ENCODE data around the gene MIS18BP1.

MIS18BP1 gene

DNA sequence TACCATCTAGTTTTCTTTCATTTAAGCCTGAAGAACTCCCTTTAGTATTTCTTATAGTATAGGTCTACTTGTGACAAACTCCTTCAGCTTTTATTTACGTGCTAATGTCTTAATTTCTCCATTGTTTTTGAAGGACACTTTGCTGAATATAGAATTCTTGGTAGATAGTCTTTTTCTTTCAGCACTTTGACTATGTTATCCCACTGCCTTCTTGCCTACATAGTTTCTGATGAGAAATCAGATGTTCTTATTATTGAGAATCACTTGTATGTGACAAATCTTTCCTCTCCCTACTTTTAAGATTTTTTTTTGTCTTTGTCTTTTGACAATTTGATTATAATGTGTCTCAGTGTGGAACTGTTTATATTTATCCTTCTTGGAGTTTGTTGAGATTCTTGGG is 5.1 kb upstream of the MIS18BP1 start:
- TF ChIP-seq SPI1 (IDR thresholded peaks at IDR 0.05; ENCODE audit: borderline replicate concordance, low read depth) (no peak), POLR2AphosphoS5 (IDR thresholded peaks at IDR 0.05; ENCODE audit: low read depth) (no peak), GABPA (IDR thresholded peaks at IDR 0.05; ENCODE audit: low read depth) (no peak)
- TF ChIP-seq, protein P1, sequence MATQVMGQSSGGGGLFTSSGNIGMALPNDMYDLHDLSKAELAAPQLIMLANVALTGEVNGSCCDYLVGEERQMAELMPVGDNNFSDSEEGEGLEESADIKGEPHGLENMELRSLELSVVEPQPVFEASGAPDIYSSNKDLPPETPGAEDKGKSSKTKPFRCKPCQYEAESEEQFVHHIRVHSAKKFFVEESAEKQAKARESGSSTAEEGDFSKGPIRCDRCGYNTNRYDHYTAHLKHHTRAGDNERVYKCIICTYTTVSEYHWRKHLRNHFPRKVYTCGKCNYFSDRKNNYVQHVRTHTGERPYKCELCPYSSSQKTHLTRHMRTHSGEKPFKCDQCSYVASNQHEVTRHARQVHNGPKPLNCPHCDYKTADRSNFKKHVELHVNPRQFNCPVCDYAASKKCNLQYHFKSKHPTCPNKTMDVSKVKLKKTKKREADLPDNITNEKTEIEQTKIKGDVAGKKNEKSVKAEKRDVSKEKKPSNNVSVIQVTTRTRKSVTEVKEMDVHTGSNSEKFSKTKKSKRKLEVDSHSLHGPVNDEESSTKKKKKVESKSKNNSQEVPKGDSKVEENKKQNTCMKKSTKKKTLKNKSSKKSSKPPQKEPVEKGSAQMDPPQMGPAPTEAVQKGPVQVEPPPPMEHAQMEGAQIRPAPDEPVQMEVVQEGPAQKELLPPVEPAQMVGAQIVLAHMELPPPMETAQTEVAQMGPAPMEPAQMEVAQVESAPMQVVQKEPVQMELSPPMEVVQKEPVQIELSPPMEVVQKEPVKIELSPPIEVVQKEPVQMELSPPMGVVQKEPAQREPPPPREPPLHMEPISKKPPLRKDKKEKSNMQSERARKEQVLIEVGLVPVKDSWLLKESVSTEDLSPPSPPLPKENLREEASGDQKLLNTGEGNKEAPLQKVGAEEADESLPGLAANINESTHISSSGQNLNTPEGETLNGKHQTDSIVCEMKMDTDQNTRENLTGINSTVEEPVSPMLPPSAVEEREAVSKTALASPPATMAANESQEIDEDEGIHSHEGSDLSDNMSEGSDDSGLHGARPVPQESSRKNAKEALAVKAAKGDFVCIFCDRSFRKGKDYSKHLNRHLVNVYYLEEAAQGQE (IDR thresholded peaks at IDR 0.05; ENCODE audit: insufficient replicate concordance, low read depth), result no peak
- TF ChIP-seq, protein P2, sequence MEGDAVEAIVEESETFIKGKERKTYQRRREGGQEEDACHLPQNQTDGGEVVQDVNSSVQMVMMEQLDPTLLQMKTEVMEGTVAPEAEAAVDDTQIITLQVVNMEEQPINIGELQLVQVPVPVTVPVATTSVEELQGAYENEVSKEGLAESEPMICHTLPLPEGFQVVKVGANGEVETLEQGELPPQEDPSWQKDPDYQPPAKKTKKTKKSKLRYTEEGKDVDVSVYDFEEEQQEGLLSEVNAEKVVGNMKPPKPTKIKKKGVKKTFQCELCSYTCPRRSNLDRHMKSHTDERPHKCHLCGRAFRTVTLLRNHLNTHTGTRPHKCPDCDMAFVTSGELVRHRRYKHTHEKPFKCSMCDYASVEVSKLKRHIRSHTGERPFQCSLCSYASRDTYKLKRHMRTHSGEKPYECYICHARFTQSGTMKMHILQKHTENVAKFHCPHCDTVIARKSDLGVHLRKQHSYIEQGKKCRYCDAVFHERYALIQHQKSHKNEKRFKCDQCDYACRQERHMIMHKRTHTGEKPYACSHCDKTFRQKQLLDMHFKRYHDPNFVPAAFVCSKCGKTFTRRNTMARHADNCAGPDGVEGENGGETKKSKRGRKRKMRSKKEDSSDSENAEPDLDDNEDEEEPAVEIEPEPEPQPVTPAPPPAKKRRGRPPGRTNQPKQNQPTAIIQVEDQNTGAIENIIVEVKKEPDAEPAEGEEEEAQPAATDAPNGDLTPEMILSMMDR (IDR thresholded peaks at IDR 0.05; ENCODE audit: insufficient read depth, low read length), result no peak
- no peak for DNase-seq (ENCODE audit: low read depth in 1 of 2, low spot score in 1 of 2)
- no peaks in the 10 kb centered on the region for H3K27me3 ChIP-seq (ENCODE audit: insufficient read depth, poor library complexity, severe bottlenecking)
- no peak overlapping the region for H3K27ac ChIP-seq (replicated peaks)
- H3K4me3 ChIP-seq (replicated peaks; ENCODE audit: insufficient read depth, low read length), result no peak overlapping the region

DNA sequence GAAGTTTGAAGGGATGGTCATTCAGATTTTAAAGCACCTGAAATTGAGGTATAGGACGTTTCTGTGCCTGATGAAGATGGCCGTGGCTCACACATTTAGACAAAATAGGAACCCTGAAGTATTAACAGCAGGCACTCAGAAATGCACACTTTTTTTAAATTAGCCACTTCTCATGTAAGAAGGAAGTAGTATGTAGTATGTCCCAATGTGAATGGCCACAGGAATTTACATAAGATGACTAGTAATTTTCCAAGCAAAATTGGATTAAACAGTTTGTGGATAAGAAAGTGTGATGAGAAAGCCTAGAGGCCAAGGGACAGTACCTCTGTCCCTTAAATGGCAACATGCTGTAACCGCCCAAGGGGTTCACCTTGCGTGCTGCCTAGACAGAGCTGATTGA is 1.8 kb upstream of the MIS18BP1 start:
- Histone ChIP-seq H3K4me3 (replicated peaks; ENCODE audit: insufficient read depth, low read length) (no peak overlapping the region; the same call in 1 of the 2 replicates), H3K27ac (replicated peaks) (peak overlapping the region; percentile 95), H3K27me3 (ENCODE audit: insufficient read depth, poor library complexity, severe bottlenecking) (no peaks in the 10 kb centered on the region)
- DNase-seq (ENCODE audit: low read depth in 1 of 2, low spot score in 1 of 2), result peak in 1 of 2 experiments; percentile 43
- TF ChIP-seq, protein P1 (IDR thresholded peaks at IDR 0.05; ENCODE audit: insufficient replicate concordance, low read depth), result no peak
- TF ChIP-seq SPI1 (IDR thresholded peaks at IDR 0.05; ENCODE audit: borderline replicate concordance, low read depth), result peak; percentile 48; the same call in 1 of the 2 replicates

DNA sequence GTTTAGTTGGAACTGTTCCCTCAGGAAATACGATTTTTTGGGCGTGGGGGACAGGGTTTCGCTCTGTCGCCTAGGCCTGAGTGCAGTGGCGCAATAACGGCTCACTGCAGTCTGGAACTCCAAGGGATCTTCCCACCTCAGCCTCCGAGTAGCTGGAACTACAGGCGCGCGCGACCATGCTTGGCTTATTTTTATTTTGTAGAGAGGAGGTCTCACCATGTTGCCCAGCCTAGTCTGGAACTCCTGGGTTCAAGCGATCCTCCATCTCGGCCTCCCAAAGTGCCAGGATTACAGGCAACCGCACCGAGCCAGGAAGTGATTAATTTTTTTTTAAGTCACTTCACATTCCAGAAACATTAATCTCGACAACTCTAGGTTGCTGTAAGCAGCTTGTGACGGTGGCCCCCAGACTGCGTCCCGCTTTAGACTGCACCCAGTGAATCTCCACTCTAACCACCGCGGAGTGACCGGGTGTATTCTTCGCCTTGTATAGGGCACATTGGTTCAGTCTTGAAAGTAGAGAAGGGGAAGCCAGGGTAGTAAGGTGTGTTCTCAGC is 830 bp upstream of the MIS18BP1 start:
- Histone ChIP-seq H3K27me3 (ENCODE audit: insufficient read depth, poor library complexity, severe bottlenecking) (no peaks in the 10 kb centered on the region), H3K27ac (replicated peaks) (peak overlapping the region; percentile 95), H3K4me3 (replicated peaks; ENCODE audit: insufficient read depth, low read length) (peak overlapping the region; percentile 68)
- TF ChIP-seq, protein P1 (IDR thresholded peaks at IDR 0.05; ENCODE audit: insufficient replicate concordance, low read depth), result peak; percentile 30
- no peak for TF ChIP-seq GABPA (IDR thresholded peaks at IDR 0.05; ENCODE audit: low read depth)
- peak in 1 of 2 experiments; percentile 43 for DNase-seq (ENCODE audit: low read depth in 1 of 2, low spot score in 1 of 2)

DNA sequence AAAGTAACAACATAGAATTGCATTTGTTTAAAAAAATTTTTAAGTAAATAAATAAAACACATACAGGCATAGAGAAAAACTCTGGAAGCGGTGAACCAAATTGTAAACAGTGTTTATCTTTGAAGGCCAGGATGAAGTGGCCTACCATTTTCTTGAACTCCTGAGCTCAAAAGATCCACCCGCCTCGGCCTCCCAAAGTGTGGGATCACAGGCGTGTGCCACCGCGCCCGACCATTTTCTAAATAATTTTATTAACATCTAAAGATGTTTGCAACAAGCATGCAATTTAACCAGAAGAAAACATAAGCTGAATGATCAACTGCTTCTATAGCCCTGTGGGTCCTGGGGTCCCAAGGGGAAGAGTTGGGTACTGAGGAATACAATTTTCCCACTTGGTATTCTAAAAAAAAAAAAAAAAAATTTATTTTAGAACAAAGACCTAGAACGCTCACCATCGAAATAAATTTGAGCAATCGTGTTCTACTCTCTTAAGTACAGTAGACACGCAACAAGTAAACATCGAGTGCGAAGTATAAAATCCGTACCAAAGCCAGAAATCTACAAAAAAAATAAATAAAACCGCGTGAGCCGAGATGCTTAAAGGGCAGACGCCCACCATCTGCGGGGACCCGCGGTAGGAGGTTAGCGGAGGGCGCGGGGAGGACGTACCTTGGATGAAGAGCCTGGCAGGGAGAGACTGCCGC is 484 bp downstream of the MIS18BP1 start:
- peak in 1 of 2 experiments; percentile 32 for DNase-seq (ENCODE audit: low read depth in 1 of 2, low spot score in 1 of 2)
- H3K4me3 ChIP-seq (replicated peaks; ENCODE audit: insufficient read depth, low read length), result peak overlapping the region; percentile 68
- TF ChIP-seq GABPA (IDR thresholded peaks at IDR 0.05; ENCODE audit: low read depth) (no peak), POLR2AphosphoS5 (IDR thresholded peaks at IDR 0.05; ENCODE audit: low read depth) (no peak), SPI1 (IDR thresholded peaks at IDR 0.05; ENCODE audit: borderline replicate concordance, low read depth) (no peak)
- TF ChIP-seq, protein P2 (IDR thresholded peaks at IDR 0.05; ENCODE audit: insufficient read depth, low read length), result no peak
- TF ChIP-seq, protein P1 (IDR thresholded peaks at IDR 0.05; ENCODE audit: insufficient replicate concordance, low read depth), result no peak
- H3K27ac ChIP-seq (replicated peaks), result peak overlapping the region; percentile 95
- H3K27me3 ChIP-seq (ENCODE audit: insufficient read depth, poor library complexity, severe bottlenecking), result no peaks in the 10 kb centered on the region

Data from HL-60 (cell line).